GM19240 (cell line): ENCODE results near the gene OPRD1.
"Not testable (repeated sequence)": the region's sequence is repeated elsewhere in the genome, so short reads cannot be mapped to it uniquely, and the experiment has no call there.

Source experiments
- DNase-seq: peaks from one replicate; pipeline ENCODE4 v3.0.0; 2011; ENCODE audit warnings: low spot score; ENCODE audit not compliant: insufficient read length

The OPRD1 gene

DNA sequence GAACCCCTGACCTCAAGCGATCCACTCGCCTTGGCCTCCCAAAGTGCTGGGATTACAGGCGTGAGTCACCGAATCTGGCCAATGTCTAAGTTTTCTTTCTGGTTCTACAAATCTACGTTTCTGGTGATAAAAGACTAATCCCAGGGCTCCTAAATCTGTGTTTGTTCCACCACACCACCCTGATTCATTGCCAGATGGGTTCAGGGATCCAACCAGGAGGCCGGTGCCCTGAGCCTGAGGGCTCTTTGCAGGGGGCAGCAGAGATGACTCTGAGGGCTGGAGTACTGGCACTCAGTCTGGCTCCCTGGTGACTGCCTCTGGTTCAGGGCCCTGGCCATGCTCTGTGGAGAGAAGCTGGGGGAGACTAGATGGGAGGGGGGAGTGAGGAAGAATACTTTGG is 10.5 kb upstream of the OPRD1 start:
- no peak for DNase-seq

DNA sequence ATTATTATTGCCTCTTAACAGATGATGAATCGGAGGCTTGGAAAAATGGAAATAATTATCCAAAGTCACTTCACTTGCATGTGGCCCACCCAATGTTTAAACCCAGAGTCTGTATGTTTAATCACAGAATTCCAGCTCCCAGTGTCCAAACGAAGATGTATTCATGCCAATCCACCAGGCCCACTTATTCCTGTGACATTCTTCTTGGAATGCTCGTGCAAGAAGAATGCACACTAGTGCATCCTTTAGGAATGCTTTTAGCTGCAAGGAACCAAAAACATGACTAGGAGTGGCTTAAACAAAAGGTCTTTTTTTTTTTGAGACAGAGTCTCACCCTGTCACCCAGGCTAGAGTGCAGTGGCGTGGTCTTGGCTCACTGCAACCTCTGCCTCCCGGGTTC is 8.9 kb upstream of the OPRD1 start:
- DNase-seq = no peak

DNA sequence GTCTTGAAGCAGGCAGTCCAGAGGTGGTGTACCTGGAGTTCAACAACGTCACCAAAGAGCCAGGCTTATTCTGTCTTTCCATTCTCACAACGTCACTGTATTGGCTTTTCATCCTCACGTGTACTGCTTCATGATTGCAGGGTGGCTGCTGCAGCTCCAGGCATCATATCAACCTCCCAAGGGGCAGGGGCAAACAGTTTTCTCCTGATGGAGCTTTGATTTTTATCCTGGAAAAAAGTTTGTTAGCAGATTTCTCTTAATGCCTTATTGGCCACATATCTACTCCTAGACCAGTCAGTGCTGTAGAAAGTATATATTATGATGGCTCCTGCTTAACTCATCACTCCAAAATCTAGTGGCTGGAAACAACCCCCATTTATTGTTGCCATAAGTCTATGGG is 8.3 kb upstream of the OPRD1 start:
- DNase-seq = no peak

DNA sequence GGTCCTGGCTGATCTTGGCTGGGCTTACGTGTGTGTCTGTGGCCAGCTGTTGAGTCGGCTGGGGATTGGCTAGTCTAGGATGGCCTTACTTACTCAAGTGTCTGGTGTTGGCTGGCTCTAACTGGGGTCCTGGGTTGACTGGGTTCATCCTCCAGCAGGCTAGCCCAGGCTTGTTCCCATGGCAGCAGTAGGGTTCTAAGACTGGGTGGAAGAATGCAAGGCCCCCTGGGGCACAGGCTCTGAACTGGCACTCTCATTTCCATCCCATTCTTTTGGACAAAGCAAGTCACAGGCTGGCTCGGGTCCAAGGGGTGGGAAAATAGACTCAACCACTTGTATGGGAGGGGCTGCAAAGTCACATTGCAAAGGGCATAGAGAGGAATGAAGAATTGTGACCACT is 7.9 kb upstream of the OPRD1 start:
- DNase-seq = no peak

DNA sequence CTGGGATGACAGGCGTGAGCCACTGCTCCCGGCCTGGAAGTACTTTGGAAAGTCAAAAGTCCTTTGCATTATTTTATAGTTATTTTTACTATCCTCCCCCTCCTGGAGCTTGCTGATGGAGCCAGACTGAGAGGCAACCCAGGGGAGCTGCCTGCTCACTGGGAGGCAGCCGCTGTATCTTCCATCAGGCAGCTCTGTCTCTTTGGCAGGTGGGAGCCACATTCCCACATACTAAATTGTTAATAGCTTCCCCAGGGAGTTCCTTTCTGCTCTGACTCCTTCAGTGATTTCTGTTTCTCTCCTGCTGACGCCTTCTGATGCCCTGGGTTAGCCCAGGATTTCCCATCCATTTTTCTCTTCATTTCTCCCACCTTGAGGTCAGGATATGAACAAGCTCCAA is 4.9 kb upstream of the OPRD1 start:
- no peak for DNase-seq

DNA sequence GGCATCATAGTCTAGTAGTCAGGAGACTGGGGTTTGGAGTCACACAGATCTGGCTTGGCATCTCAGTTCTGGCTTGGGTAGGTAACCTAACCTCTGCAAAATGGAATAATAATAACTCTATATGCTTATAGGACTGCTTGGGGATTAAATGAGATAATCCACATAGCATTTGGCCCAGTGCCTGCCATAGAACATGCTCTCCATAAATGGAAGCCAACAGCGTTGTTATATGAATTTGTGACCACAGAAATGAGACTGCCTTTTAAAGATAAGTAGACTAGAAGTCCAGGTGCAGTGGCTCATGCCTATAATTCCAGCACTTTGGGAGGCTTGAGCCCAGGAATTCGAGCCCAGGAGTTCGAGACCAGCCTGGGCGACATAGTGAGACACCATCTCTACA is 4.0 kb upstream of the OPRD1 start:
- DNase-seq = no peak

DNA sequence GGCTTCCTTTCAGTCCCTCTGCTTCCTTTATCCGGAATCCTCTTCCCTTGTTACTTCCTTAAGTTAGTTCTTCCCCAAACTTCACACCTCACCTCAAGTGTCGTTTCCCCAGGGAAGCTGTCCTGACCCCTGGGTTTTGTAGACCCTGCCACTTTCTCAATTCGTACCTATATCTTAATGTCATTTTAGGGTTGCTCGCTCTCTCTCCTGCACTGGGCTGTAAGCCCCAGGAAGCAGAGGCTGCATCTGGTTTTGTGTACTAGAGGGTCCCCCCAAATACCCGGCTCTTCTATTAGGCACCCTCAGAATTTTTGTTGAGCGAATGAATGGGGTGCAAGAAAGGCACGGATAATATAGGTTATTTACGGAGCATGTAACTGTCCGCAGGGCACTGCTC is 603 bp upstream of the OPRD1 start:
- DNase-seq = no peak

DNA sequence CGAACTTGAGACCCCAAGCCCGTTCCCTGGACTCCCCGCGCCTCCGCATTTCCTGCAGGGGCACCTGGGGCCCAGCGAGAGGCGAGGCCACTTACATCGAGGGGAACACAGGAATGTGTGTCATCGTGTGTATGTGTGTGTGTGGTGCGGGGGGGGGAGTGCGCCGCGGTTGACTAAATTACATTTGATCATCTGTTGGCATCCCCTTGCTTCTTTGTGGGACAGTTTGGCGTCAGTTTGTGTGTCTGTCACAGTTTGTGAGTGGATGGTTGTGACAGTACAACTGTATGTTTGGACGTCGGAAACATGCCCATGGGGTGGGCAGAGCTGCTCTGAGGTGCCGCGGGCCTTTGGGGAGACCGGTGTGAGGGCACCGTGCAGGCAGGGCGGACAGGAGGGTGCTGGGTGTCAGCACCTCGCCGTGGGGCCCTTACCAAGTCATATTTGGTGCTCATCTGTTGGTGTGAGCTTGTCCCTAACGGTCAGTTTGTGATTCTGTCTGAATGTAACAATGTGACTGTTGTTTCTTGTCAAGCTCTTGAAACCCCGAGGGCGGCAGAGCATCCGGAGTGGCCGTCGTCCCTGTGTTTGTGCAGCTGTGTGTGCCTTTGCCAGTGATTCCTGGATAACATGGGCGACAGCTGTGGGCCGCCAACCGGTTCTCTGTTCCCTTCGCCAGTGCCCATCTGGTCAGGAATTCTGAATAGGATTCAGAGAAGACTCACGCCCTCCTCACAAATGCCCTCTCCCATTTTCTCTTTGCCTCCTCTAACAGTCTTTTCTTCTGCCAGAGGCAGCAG is 899 bp downstream of the OPRD1 start:
- no peak for DNase-seq

DNA sequence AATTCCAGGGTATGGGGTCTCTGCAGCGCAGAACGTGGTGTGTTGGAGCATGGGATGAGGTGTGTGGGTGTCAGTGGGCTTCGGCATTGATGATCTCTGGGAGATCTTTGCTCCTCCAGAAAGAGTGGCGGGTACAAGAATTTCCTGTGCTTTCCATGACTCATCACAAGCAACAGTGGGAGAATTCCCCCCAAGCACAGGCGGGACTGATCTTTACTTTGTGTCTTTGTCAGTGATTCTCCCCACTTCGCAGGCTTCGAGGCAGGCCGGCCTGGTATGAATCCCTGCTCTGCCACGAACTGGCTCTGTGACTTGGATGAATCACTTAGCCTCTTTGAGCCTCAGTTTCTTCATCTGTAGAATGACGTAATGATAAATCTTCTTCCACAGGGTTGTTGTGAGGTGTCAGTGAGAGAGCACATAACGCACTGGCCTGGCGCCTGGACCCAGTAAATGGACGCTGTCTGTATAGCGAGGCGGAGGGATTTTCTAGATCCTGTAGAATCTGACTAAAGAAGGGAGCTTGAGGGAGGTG is 2.0 kb downstream of the OPRD1 start:
- DNase-seq = no peak

DNA sequence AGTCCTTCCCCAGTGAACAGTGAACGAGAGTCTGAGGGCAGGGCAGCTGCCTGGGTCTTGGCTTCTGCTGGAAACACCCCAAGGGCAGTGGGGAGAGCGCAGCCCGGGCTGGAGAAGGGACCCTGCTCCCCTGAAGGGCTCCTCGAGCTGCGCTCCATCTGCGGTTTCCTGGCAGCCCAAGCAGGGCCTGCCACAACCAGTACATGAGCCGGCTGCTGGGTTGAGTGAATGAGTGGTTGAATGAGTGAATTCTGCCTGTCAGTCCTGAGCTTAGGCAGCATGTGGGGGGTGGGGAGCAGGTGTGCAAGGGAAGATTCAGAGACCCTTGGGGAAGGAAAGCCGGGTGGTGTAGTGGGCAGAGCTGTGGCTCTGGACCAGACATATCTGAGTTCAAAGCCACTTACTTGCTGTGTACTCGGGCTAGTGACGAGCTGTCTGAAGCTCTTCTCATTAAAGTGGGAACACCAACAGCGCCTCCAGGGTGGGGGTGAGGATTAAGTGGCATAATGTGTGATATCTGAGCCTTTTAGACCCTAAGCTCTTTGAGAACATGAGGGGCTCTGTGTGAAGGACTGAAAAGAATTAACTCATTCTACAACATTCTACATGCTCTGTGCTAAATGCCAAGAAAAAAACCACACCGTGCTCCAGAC is 3.7 kb downstream of the OPRD1 start:
- DNase-seq = no peak

DNA sequence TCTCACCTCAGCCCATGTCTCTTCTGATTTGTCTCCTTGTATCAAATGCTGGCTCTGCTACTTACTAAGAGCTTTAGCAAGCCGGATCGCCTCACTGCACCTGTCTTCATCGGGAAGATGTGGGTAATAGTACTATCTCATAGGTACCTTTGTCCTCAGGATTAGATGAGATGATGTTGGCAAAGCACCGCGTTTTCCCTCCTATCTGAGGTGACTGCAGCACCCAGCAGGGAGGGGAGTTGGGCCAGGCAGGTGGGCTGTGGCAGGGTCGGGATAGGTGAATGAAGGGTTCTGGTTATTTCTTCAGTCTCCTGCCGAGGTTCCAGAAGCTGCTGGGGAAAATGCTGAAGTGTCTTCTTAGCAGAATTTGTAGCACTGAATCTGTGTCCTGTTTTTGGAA is 5.2 kb downstream of the OPRD1 start:
- no peak for DNase-seq

DNA sequence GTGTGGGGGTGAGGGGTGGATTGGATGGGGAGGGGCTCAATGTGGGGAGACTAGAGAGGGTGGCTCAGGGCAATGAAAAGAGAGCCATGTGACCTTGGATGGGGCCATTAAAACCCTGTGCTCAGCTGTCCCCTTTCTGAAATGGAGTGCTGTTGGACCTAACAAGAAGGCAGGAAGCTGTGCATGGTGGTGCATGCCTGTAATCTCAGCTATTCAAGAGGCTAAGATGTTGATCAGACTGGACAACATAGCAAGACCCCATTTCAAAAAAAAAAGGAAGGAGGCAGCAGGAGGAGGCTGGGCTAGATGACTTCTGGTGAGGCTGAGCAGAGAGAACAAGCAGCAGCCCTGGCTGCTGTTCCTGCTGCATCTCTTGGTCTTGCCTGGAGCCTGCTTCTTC is 7.0 kb downstream of the OPRD1 start:
- no peak for DNase-seq

DNA sequence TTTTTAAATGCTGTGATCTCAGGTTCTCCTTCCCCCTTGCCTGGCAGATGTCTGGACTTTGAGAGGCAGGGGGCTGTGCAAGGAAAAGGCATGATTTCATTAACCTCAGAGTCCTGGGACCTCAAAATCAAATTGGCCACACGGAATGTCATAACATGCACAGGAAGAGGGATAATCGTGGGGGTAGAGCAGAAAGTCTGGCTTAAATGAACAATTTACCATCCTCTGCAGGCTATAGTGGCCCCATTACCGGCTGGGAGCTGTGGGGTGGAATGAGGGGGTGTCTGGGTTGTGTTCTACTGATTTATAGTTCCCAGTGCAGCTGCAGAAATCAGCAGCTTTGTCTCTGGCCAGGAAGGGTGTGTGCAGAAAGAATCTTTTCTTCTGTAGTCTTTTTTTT is 10.8 kb downstream of the OPRD1 start:
- no peak for DNase-seq

DNA sequence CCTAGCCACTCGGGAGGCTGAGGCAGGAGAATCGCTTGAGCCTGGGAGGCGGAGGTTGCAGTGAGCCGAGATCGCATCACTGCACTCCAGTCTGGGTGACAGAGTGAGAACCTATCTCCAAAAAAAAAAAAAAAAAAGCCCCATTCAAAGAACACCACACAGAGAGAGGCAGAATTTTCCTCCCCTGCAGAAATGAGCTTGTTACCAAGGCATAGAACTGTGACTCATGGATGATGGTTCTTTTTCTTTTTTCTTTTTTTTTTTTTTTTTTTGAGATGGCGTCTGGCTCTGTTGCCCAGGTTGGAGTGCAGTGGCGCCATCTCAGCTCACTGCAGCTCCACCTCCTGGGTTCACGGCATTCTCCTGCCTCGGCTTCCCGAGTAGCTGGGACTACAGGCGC is 12.1 kb downstream of the OPRD1 start:
- DNase-seq = not testable (repeated sequence)

DNA sequence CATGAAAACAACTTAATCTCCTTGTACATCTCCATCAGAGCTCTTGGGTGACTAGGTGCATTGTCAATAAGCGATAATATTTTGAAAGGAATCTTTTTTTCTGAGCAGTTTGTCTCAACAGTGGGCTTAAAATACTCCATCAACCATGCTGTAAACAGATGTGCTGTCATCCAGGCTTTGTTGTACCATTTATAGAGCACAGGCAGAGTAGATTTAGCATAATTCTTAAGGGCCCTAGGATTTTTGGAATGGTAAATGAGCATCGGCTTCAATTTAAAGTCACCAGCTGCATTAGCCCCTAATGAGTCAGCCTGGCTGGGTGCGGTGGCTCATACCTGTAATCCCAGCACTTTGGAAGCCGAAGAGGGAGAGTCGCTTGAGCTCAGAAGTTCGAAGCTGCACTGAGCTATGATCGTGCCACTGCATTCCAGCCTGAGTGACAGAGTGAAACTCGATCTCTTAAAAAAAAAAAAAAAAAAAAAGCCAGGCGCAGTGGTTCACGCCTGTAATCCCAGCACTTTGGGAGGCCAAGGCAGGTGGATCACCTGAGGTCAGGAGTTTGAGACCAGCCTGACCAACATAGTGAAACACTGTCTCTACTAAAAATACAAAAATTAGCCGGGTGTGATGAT is 16.4 kb downstream of the OPRD1 start:
- not testable (repeated sequence) for DNase-seq

DNA sequence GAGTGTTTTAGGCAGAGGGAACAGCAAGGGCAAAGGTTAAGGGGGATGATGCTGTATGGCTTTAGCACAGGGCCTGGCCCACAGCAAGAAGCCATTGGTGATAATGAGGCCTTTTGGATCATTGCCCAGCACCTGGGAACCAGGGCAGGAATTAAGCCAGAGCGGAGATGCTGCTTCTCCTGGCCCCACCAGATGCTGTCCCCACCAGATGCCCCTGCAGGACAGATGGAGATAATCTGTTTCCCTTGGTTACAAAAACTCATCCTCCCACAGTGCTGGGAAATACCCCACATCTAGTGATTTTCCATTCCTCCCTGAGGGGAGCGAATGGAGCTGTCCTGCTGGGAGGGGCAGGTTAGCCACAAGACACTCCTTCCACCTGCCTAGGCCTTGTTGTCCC is 18.8 kb downstream of the OPRD1 start:
- DNase-seq = no peak

DNA sequence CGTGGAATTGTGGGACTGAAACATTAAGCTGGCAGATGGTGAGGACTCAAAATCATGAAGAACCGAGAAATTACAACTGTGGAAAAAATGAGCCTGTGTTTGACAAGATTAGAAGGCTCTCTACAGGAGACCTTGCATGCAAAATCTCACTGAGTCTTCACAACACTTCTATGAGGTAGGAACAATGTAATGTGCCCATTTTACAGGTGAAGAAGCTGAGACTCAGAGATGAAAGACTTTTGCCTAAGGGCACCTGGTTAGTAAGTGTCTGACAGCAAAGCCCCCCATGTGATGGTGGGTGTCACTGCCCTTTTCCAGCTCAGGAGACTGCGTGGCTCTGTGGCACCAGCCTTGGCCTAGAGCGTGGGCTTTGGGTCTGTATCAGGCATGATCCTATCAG is 21.0 kb downstream of the OPRD1 start:
- no peak for DNase-seq

DNA sequence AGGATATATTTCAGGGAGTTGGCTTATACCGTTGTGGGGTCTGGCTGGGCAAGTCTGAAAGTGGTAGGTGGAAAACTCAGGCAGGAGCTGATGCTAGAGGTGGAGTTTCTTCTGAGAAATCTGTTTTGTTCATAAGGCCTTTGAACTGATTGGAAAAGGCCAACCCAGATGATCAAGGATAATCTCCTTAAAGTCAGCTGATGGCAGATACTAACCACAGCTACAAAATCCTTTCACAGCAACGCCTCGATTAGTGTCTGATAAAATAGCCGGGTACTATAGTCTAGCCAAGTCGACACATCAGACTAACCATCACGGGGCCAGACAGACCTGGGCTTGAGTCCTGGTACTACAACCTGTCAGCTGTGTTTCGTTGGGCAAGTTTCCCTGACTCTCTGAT is 21.4 kb downstream of the OPRD1 start:
- DNase-seq = no peak

DNA sequence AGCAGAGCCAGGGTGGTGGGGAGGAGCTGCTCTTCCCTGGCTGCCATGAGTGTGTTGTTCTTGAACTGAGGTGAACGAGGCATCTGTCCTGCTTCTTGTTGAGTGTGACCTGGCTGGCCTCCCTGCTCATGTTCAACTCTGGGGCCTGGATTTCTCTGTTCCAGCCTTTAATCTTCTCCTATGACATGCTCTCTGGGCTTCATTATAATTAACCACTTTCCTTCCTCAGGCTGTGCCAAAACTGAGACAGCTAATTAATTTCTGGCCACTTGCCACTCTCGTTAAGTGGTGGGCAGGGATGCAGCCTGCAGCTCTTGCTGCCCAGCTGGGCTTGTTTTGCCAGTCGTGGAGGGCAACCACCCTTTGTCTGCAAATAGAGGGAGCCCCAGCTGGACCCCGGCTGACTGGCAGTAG is 23.3 kb downstream of the OPRD1 start:
- no peak for DNase-seq

DNA sequence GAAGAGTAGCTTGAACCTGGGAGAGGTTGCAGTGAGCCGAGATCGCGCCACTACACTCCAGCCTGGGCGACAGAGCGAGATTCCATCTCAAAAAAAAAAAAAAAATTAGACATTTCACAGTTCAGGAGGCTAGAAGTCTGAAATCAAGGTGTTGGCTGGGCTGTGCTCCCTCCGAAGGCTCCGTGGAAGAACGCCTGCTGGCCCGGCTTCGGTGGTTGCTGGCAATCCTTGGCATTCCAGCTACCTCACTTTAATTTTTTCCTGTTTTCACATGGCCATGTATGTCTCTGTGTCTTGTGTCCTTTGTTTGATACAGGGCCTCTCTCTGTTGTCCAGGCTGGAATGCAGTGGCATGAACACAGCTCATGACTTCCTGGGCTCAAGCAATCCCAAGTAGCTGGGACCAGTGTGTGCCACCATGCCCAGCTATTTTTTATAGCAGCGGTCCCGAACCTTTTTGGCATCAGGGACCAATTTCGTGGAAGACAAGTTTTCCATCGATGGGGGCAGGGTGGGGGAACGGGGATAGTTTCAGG is 24.5 kb downstream of the OPRD1 start:
- DNase-seq = no peak

DNA sequence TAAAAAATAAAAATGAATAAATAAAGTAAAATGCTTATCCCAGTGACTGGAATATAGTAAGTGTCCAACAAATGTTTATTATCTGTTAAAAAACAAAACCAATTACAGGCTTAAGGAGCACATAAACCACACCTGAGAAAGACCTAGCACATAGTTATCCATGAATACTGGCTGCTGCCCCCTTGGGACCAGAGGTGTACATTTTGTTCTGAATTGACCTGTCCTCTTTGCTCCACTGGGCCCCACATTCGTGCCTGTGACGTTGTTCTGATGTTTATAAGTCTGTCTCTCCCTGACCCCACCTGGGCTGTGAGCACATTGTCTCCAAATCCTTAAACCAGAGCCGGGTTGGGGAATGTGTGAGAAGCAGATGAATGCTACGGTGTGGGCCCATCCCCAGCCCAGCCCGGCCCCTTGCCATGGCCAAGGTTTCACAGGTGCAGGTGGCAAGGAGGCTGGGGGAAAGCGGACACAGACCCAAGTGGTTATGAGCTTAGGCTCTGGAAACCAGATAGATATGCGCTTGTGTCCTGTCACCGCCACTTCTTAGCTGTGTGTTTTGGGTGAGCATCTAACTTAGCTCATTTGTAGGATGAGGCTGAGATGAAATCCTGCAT is 29.1 kb downstream of the OPRD1 start:
- DNase-seq = no peak
